ENCODE data around the gene AFF3.

Gene AFF3

GRCh38 chr2:99822474-99823207 is 319.7 kb downstream of the AFF3 start:
- DNase-seq (ENCODE audit: low read depth), result no peak

- DNase-seq (ENCODE audit: low read depth), result no peak
Measured at GRCh38 chr2:99821984-99822383, 320.4 kb downstream of the AFF3 start.

GRCh38 chr2:99821572-99821971 is 320.8 kb downstream of the AFF3 start:
- peak; percentile 63 for DNase-seq (ENCODE audit: low read depth)

GRCh38 chr2:99821039-99821438 is 321.4 kb downstream of the AFF3 start:
- DNase-seq (ENCODE audit: low read depth), result no peak

- no peak for DNase-seq (ENCODE audit: low read depth)
Measured at GRCh38 chr2:99819766-99820165, 322.6 kb downstream of the AFF3 start.

- no peak for DNase-seq (ENCODE audit: low read depth)
Measured at GRCh38 chr2:99818842-99819241, 323.5 kb downstream of the AFF3 start.

GRCh38 chr2:99816908-99817307 is 325.5 kb downstream of the AFF3 start:
- DNase-seq (ENCODE audit: low read depth), result no peak

GRCh38 chr2:99812426-99812825 is 330.0 kb downstream of the AFF3 start:
- DNase-seq (ENCODE audit: low read depth), result no peak

GRCh38 chr2:99811544-99811943 is 330.8 kb downstream of the AFF3 start:
- DNase-seq (ENCODE audit: low read depth), result peak; percentile 56

- DNase-seq (ENCODE audit: low read depth), result no peak
Measured at GRCh38 chr2:99810225-99810624, 332.2 kb downstream of the AFF3 start.

GRCh38 chr2:99809259-99809900 is 333.0 kb downstream of the AFF3 start:
- no peak for DNase-seq (ENCODE audit: low read depth)

- DNase-seq (ENCODE audit: low read depth), result no peak
Measured at GRCh38 chr2:99808361-99809200, 333.8 kb downstream of the AFF3 start.

GRCh38 chr2:99806758-99807157 is 335.6 kb downstream of the AFF3 start:
- peak; percentile 63 for DNase-seq (ENCODE audit: low read depth)

GRCh38 chr2:99805930-99806476 is 336.4 kb downstream of the AFF3 start:
- no peak for DNase-seq (ENCODE audit: low read depth)

- no peak for DNase-seq (ENCODE audit: low read depth)
Measured at GRCh38 chr2:99803846-99804245, 338.5 kb downstream of the AFF3 start.

GRCh38 chr2:99802734-99803133 is 339.7 kb downstream of the AFF3 start:
- no peak for DNase-seq (ENCODE audit: low read depth)

- DNase-seq (ENCODE audit: low read depth), result no peak
Measured at GRCh38 chr2:99801327-99801901, 341.0 kb downstream of the AFF3 start.

- DNase-seq (ENCODE audit: low read depth), result no peak
Measured at GRCh38 chr2:99797475-99797874, 344.9 kb downstream of the AFF3 start.

- DNase-seq (ENCODE audit: low read depth), result no peak
Measured at GRCh38 chr2:99794414-99794813, 348.0 kb downstream of the AFF3 start.

- no peak for DNase-seq (ENCODE audit: low read depth)
Measured at GRCh38 chr2:99793022-99793421, 349.4 kb downstream of the AFF3 start.

GRCh38 chr2:99789849-99790248 is 352.5 kb downstream of the AFF3 start:
- no peak for DNase-seq (ENCODE audit: low read depth)

- DNase-seq (ENCODE audit: low read depth), result no peak
Measured at GRCh38 chr2:99787769-99788382, 354.5 kb downstream of the AFF3 start.
